NCI-H146 treated with DMSO at 0.1 percent for 48 hours (cell line): ENCODE measurements around the gene P2RX5.

Source experiments
- DNase-seq: peaks from one replicate; lab custom pipeline; 2025; ENCODE audit not compliant: unreplicated experiment; lab: John Stamatoyannopoulos, UW

The P2RX5 gene

DNA sequence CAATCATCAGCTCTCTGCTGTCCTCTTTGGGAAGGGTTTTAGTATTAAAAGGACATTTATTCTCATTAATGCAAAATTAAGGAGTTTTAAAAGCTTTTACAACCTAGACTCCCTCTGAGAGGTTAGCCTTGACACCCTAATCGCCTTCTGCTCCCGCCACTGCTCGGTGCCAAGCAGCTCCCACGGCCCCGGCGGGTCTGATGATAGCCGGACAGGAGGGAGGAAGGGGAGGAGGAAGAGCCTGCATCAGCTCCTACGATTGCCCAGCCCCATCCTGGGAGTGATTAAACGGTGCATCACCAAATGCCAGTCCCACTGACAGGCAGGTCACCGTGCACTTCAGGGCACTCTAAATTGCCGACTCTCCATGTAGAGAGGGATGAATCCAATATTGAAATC, 68.2 kb downstream of the P2RX5 start:
- no peak for DNase-seq

DNA sequence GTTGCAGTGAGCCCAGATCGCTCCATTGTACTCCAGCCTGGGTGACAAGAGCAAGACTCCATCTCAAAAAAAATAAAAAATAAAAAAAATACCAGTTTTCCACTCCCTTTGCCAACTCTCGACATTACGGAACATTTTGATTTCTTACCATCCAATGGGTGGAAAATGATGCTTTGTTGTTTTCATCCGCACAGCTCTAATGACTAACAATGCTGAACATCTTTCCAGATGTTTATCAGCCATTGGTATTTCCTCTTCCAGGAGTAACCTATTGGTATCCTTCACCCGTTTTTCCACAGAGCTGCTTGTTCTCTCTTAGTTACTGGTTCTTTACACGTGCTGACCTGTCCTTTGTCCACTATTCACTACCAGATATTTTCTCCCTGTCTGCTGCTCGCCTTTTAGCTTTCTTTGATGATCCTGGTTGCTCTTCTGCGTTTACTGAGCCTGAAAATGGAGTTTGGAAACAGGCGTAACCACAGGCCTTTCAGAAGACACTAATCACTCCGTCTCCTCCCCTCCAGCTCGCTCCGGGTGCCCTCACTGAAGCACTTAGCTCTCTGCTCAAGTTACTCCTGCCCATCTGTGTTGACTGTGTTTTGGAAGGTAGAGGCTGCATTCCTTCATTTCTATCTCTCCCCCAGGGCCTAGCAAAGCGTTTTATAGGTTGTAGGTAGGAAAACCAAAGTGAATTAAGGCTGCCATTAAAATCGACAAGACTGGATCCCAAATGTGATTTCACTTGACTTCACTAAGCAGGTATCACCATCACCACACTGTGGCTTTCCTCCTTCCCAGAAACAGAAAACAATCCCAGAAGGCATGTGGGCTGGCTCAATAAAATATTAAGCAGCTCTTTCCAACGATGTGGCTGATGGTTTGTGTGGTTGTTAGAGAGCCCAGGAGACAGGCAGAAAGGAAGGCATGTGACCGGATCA, 68.9 kb downstream of the P2RX5 start:
- no peak for DNase-seq
